Activated naive CD4-positive, alpha-beta T cell treated with anti-CD3 and anti-CD28 coated beads for 36 hours (primary cell): ENCODE measurements around the gene CD47. TPM values are rescaled to one million over a fixed set of nuclear protein-coding genes. Genes with fewer than 3 reads are reported as not detected.

Experiments
- CTCF ChIA-PET: fragments of 350-600 bp; sonication (Branson Sonifier 250); formaldehyde crosslinking; loops from one replicate; lab custom pipeline; 2021; ENCODE audit warnings: antibody characterized with exemption; lab: Charles Lee
- DNase-seq: peaks from one replicate; pipeline ENCODE4 v3.0.0-alpha.2; 2020
- H3K27ac Mint-ChIP-seq: one replicate; pipeline ENCODE4 v1.8.0; 2021; ENCODE audit warnings: mild to moderate bottlenecking, mixed read lengths
- H3K27me3 Mint-ChIP-seq: one replicate; pipeline ENCODE4 v1.8.0; 2021; ENCODE audit warnings: low read depth, mixed read lengths
- H3K36me3 Mint-ChIP-seq: one replicate; pipeline ENCODE4 v1.8.0; 2021; ENCODE audit warnings: low read depth, mixed read lengths
- H3K4me1 Mint-ChIP-seq: one replicate; pipeline ENCODE4 v1.8.0; 2021; ENCODE audit warnings: low read depth, mixed read lengths
- H3K4me3 Mint-ChIP-seq: one replicate; pipeline ENCODE4 v1.8.0; 2021; ENCODE audit warnings: mild to moderate bottlenecking, moderate library complexity, mixed read lengths
- H3K9me3 Mint-ChIP-seq: one replicate; pipeline ENCODE4 v1.8.0; 2021; ENCODE audit warnings: mixed read lengths
- intact Hi-C: fragments of 100-400 bp; cut with micrococcal nuclease; formaldehyde crosslinking; loops from one replicate; pipeline ENCODE4 v1.15.1; 2023
- total RNA-seq, 2 experiments: library from RNA; stranded (reverse); gene quantifications; one replicate each; pipeline ENCODE4 v1.2.3, GENCODE V29; 2021

CD47 gene
- total RNA-seq = 10 to 100 TPM; 60.2 to 63.7 TPM

- H3K36me3 Mint-ChIP-seq = peaks cover 7% of the 10 kb centered on the region
- no peaks in the 10 kb centered on the region for H3K27me3 Mint-ChIP-seq
- peaks cover 2% of the 10 kb centered on the region for H3K9me3 Mint-ChIP-seq
- CTCF ChIA-PET = interaction anchor here (0.7 to 2.1 kb wide), 4 partner anchors 14 to 40 kb away, joined by 3 to 7 read pairs (median 5); no protein-coding TSS in a partner anchor
- peak within 1 kb of the TSS; percentile 97 for H3K4me3 Mint-ChIP-seq
- intact Hi-C loops = loop anchor here (2.0 kb wide), 2 partner anchors 498 to 566 kb away; partner anchors contain the start of genes CIP2A and DZIP3
- peak within 1 kb of the TSS; percentile 98 for H3K27ac Mint-ChIP-seq
- H3K4me1 Mint-ChIP-seq = peaks cover 25% of the 10 kb centered on the region
- DNase-seq = peak; percentile 94
These were observed at the start of gene CD47 for GRCh38 chr3:108090701-108091497. Gene CD47, minus strand, starts transcription at chr3:108091031. Its CDS starts 123 bp downstream, at chr3:108090908.

- peaks cover 52% of the 10 kb centered on the region for H3K4me1 Mint-ChIP-seq
- CTCF ChIA-PET = interaction anchor here (1.4 to 1.6 kb wide), 2 partner anchors 16 to 340 kb away, joined by 3 read pairs; no protein-coding TSS in a partner anchor
- no peaks in the 10 kb centered on the region for H3K9me3 Mint-ChIP-seq
- H3K27ac Mint-ChIP-seq = no peak overlapping the region
- DNase-seq = no peak
- no peaks in the 10 kb centered on the region for H3K27me3 Mint-ChIP-seq
- H3K4me3 Mint-ChIP-seq = no peak overlapping the region
- peaks cover 63% of the 10 kb centered on the region for H3K36me3 Mint-ChIP-seq
- intact Hi-C loops = no loop called here
These were observed 46.6 kb upstream of the CD47 start for GRCh38 chr3:108137460-108137814.

- intact Hi-C loops = no loop called here
These were observed 46.0 kb upstream of the CD47 start for GRCh38 chr3:108136561-108137459.

GRCh38 chr3:108134555-108134880 is 43.7 kb upstream of the CD47 start:
- peak overlapping the region; percentile 86 for H3K27ac Mint-ChIP-seq
- H3K27me3 Mint-ChIP-seq = no peaks in the 10 kb centered on the region

More at GRCh38 chr3:108136561-108137459, 46.0 kb upstream of the CD47 start:
- Mint-ChIP-seq H3K4me3 (no peak overlapping the region), H3K4me1 (peaks cover 58% of the 10 kb centered on the region), H3K9me3 (no peaks in the 10 kb centered on the region), H3K27ac (no peak overlapping the region), H3K27me3 (no peaks in the 10 kb centered on the region), H3K36me3 (peaks cover 65% of the 10 kb centered on the region)
- DNase-seq = no peak
- CTCF ChIA-PET = interaction anchor here (0.6 to 1.4 kb wide), 2 partner anchors 193 to 341 kb away, joined by 3 to 5 read pairs; no protein-coding TSS in a partner anchor

GRCh38 chr3:108133858-108134554 is 43.2 kb upstream of the CD47 start:
- H3K27me3 Mint-ChIP-seq = no peaks in the 10 kb centered on the region
- peak overlapping the region; percentile 14 for H3K4me3 Mint-ChIP-seq
- intact Hi-C loops = loop anchor here (1.0 to 5.0 kb wide), 5 partner anchors 9 to 532 kb away; no protein-coding TSS in a partner anchor
- no peak for DNase-seq
- no peaks in the 10 kb centered on the region for H3K9me3 Mint-ChIP-seq
- CTCF ChIA-PET = interaction anchor here (0.7 to 1.3 kb wide), 2 partner anchors 42 to 209 kb away, joined by 3 to 4 read pairs; no protein-coding TSS in a partner anchor
- peaks cover 66% of the 10 kb centered on the region for H3K36me3 Mint-ChIP-seq
- peak overlapping the region; percentile 86 for H3K27ac Mint-ChIP-seq
- H3K4me1 Mint-ChIP-seq = peaks cover 83% of the 10 kb centered on the region

More at GRCh38 chr3:108134555-108134880, 43.7 kb upstream of the CD47 start:
- intact Hi-C loops = loop anchor here (1.0 to 5.0 kb wide), 5 partner anchors 9 to 532 kb away; no protein-coding TSS in a partner anchor
- Mint-ChIP-seq H3K9me3 (no peaks in the 10 kb centered on the region), H3K4me3 (no peak overlapping the region), H3K4me1 (peaks cover 78% of the 10 kb centered on the region), H3K36me3 (peaks cover 65% of the 10 kb centered on the region)
- CTCF ChIA-PET = interaction anchor here (0.7 kb wide), 1 partner anchor 208 kb away, joined by 3 read pairs; no protein-coding TSS in a partner anchor
- no peak for DNase-seq

- Mint-ChIP-seq H3K4me3 (peak overlapping the region; percentile 46), H3K9me3 (no peaks in the 10 kb centered on the region), H3K36me3 (peaks cover 67% of the 10 kb centered on the region), H3K27me3 (no peaks in the 10 kb centered on the region), H3K27ac (peak overlapping the region; percentile 76), H3K4me1 (peaks cover 93% of the 10 kb centered on the region)
- CTCF ChIA-PET = interaction anchor here (1.3 to 1.6 kb wide), 2 partner anchors 41 to 44 kb away, joined by 3 to 4 read pairs; no protein-coding TSS in a partner anchor
- no peak for DNase-seq
- intact Hi-C loops = loop anchor here (5.0 kb wide), 1 partner anchor 531 kb away; no protein-coding TSS in a partner anchor
These were observed 42.2 kb upstream of the CD47 start for GRCh38 chr3:108133048-108133369.

- H3K27ac Mint-ChIP-seq = peak overlapping the region; percentile 76
- intact Hi-C loops = loop anchor here (1.0 to 5.0 kb wide), 5 partner anchors 165 to 731 kb away; partner anchors contain the start of genes HHLA2 and TRAT1
- DNase-seq = no peak
- CTCF ChIA-PET = interaction anchor here (0.7 to 1.6 kb wide), 2 partner anchors 21 to 43 kb away, joined by 3 read pairs; no protein-coding TSS in a partner anchor
- H3K27me3 Mint-ChIP-seq = no peaks in the 10 kb centered on the region
- H3K9me3 Mint-ChIP-seq = no peaks in the 10 kb centered on the region
- H3K36me3 Mint-ChIP-seq = peaks cover 61% of the 10 kb centered on the region
- H3K4me3 Mint-ChIP-seq = peak overlapping the region; percentile 46
- peaks cover 91% of the 10 kb centered on the region for H3K4me1 Mint-ChIP-seq
These were observed 40.8 kb upstream of the CD47 start for GRCh38 chr3:108131475-108132134.

GRCh38 chr3:108130701-108131474 is 40.1 kb upstream of the CD47 start:
- no peak for DNase-seq
- H3K9me3 Mint-ChIP-seq = no peaks in the 10 kb centered on the region
- CTCF ChIA-PET = interaction anchor here (0.6 to 1.4 kb wide), 2 partner anchors 40 to 41 kb away, joined by 3 to 5 read pairs; no protein-coding TSS in a partner anchor
- H3K27ac Mint-ChIP-seq = peak overlapping the region; percentile 76
- H3K27me3 Mint-ChIP-seq = no peaks in the 10 kb centered on the region
- peaks cover 59% of the 10 kb centered on the region for H3K36me3 Mint-ChIP-seq
- peak overlapping the region; percentile 16 for H3K4me3 Mint-ChIP-seq
- intact Hi-C loops = loop anchor here (1.0 to 5.0 kb wide), 5 partner anchors 165 to 732 kb away; partner anchors contain the start of genes HHLA2 and TRAT1
- peaks cover 85% of the 10 kb centered on the region for H3K4me1 Mint-ChIP-seq

- peaks cover 57% of the 10 kb centered on the region for H3K36me3 Mint-ChIP-seq
- intact Hi-C loops = loop anchor here (2.0 to 5.0 kb wide), 3 partner anchors 528 to 733 kb away; partner anchors contain the start of gene TRAT1
- no peaks in the 10 kb centered on the region for H3K9me3 Mint-ChIP-seq
- no peaks in the 10 kb centered on the region for H3K27me3 Mint-ChIP-seq
- H3K4me1 Mint-ChIP-seq = peaks cover 79% of the 10 kb centered on the region
- CTCF ChIA-PET = interaction anchor here (0.6 to 1.4 kb wide), 2 partner anchors 39 to 41 kb away, joined by 3 to 5 read pairs; no protein-coding TSS in a partner anchor
- DNase-seq = no peak
- H3K4me3 Mint-ChIP-seq = peak overlapping the region; percentile 0
- H3K27ac Mint-ChIP-seq = peak overlapping the region; percentile 76
These were observed 39.4 kb upstream of the CD47 start for GRCh38 chr3:108130236-108130635.

GRCh38 chr3:108127301-108127988 is 36.6 kb upstream of the CD47 start:
- Mint-ChIP-seq H3K36me3 (peaks cover 43% of the 10 kb centered on the region), H3K27me3 (no peaks in the 10 kb centered on the region), H3K4me3 (peak overlapping the region; percentile 79), H3K4me1 (peaks cover 71% of the 10 kb centered on the region), H3K27ac (peak overlapping the region; percentile 92), H3K9me3 (no peaks in the 10 kb centered on the region)
- intact Hi-C loops = no loop called here
- CTCF ChIA-PET = interaction anchor here (0.6 to 2.1 kb wide), 2 partner anchors 38 to 550 kb away, joined by 3 to 7 read pairs; no protein-coding TSS in a partner anchor
- DNase-seq = peak; percentile 77
